ENCODE data around the gene ZNF382.
A peak's percentile ranks its signal among the peaks of the same experiment; 100 is the strongest.

ZNF382 gene

DNA sequence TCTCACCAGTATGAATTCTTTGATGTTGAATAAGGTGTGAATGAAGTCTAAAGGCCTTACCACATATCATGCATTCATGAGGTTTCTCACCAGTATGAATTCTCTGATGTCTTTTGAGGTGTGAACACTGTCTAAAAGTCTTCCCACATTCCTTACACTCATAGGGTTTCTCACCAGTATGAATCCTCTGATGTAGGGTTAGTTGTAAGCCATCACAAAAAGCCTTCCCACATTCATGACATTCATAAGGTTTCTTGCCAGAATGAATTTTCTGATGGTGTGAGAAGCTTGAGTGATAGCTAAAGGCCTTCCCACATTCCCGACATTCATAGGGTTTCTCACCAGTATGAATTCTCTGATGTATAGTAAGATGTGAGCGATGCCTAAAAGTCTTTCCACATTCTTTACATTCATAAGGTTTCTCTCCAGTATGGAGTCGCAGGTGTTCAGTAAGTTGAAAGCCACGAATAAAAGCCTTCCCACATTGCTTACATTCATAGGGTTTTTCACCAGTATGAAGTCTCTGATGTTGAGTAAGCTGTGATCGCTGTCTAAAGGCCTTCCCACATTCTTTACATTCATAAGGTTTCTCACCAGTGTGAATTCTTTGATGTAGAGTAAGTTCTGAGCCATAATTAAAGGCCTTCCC is 33.9 kb downstream of the ZNF382 start:
- TF ChIP-seq, protein P1, sequence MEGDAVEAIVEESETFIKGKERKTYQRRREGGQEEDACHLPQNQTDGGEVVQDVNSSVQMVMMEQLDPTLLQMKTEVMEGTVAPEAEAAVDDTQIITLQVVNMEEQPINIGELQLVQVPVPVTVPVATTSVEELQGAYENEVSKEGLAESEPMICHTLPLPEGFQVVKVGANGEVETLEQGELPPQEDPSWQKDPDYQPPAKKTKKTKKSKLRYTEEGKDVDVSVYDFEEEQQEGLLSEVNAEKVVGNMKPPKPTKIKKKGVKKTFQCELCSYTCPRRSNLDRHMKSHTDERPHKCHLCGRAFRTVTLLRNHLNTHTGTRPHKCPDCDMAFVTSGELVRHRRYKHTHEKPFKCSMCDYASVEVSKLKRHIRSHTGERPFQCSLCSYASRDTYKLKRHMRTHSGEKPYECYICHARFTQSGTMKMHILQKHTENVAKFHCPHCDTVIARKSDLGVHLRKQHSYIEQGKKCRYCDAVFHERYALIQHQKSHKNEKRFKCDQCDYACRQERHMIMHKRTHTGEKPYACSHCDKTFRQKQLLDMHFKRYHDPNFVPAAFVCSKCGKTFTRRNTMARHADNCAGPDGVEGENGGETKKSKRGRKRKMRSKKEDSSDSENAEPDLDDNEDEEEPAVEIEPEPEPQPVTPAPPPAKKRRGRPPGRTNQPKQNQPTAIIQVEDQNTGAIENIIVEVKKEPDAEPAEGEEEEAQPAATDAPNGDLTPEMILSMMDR (conservative IDR thresholded peaks at IDR 0.05; ENCODE audit: low read length) = no peak
- DNase-seq (ENCODE audit: low read depth) = no peak
- no peak overlapping the region for H3K4me3 ChIP-seq (ENCODE audit: low read length)

DNA sequence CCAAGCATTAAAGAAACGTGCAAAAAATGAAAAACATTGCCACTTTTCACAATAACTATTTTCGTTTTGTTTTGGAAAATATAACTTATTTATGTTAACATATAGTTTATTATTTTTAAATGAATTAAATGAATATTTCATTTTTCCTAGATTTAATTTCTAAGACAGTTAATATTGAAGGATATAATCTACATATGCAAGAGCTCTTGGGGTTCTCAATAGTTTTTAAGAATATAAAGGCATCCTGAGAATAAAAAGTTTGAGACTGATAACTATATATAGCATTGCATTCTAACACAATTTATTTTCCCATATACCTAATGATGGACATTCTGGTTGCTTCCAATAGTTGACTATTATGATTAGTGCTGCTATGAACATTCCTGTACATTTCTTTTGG is 41.6 kb downstream of the ZNF382 start:
- no peak overlapping the region for H3K4me3 ChIP-seq (ENCODE audit: low read length)
- TF ChIP-seq, protein P1 (conservative IDR thresholded peaks at IDR 0.05; ENCODE audit: low read length) = no peak
- DNase-seq (ENCODE audit: low read depth) = no peak

DNA sequence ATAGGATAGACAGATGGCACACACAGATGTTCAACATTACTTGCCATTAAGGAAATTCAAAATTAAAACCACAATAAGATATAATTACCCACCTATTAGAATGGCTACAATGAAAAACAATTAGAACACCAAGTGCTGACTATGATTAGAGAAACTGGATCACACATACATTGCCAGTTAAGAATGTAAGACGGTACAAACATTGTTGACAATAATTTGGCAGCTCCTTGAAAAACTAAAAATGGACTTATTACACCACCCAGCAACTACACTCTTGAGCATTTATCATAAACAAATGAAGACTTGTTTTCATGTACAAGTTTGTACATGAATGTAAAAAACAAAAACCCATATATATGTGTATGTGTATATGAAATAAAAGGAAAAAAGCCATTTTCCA is 47.8 kb downstream of the ZNF382 start:
- TF ChIP-seq, protein P1 (conservative IDR thresholded peaks at IDR 0.05; ENCODE audit: low read length) = no peak
- no peak overlapping the region for H3K4me3 ChIP-seq (ENCODE audit: low read length)
- DNase-seq (ENCODE audit: low read depth) = no peak

DNA sequence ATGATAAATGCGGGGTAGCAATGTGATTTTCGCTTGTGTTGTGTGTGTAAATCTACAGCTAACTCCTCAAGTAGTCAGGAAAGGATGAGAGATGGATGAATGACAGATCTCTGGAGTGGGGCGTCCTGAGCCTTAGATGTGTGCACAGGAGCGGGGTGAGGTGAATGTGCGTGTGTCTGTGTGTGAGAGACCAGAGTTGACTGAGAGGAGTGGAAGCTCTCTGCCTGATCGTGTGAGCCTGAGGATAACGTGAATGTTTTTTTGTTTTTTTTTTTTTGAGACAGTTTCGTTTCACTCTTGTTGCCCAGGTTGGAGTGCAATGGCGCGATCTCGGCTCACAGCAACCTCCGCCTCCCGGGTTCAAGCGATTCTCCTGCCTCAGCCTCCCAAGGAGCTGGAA is 60.7 kb downstream of the ZNF382 start:
- DNase-seq (ENCODE audit: low read depth) = no peak
- H3K4me3 ChIP-seq (ENCODE audit: low read length) = peak overlapping the region; percentile 94
- TF ChIP-seq, protein P1 (conservative IDR thresholded peaks at IDR 0.05; ENCODE audit: low read length) = no peak

DNA sequence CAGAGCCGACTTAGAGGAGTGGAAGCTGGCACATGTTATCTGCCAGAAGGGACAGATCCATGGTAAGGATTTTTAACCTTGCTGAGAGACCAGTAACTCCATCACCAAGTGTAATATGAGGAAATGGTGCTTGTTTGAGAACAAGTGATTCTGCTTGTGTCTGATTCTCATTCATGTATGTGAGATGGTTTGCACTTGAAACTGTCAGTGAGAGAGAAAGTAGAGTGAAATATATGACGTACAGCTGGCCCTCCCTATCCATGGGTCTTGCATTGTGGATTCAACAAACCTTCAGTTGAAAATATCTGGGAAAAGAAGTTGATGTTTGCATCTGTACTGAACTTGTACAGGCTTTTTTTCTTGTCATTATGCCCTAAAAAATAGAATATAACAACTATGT is 63.5 kb downstream of the ZNF382 start:
- no peak overlapping the region for H3K4me3 ChIP-seq (ENCODE audit: low read length)
- TF ChIP-seq, protein P1 (conservative IDR thresholded peaks at IDR 0.05; ENCODE audit: low read length) = no peak
- no peak for DNase-seq (ENCODE audit: low read depth)

DNA sequence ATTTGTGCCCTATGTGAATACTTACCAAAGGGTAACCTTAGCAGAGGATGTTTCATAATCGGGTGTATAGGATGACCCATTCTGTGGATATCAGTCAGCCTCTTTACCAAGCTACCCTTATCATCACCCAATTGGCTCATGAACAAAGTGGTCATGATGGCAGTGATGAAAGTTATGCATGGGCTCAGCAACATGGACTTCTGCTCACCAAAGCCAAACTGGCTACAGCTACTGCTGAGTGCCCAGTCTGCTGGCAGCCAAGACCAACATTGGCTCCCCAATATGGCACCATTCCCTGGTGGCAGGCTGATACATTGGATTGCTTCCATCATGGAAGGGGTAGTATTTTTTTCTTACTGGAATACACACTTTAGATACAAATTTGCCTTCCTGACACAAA is 67.3 kb downstream of the ZNF382 start:
- DNase-seq (ENCODE audit: low read depth) = no peak
- TF ChIP-seq, protein P1 (conservative IDR thresholded peaks at IDR 0.05; ENCODE audit: low read length) = no peak
- H3K4me3 ChIP-seq (ENCODE audit: low read length) = no peak overlapping the region

DNA sequence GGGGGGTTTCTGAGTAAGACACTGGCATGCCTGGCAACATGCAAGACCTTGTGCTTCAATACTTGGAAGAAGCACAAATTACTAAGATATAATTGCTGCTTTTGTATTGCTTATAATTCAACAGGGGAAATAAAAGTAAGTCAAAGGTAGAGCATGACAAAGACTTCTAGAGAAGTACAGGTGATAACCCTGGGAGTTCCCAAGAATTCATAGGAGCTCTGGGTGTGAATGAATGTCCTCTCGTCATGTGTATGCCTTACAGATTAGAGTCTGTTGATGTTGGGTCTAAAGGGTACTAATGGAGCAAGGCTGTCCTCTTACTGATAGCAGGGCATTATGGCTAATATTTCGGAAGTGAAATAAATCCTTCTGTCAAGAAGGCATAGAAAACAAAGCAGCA is 69.1 kb downstream of the ZNF382 start:
- no peak for DNase-seq (ENCODE audit: low read depth)
- no peak overlapping the region for H3K4me3 ChIP-seq (ENCODE audit: low read length)
- TF ChIP-seq, protein P1 (conservative IDR thresholded peaks at IDR 0.05; ENCODE audit: low read length) = no peak

Measured in AG10803 (cell line).